ENCODE measurements around the gene PRAC1. TPM values are rescaled to one million over a fixed set of nuclear protein-coding genes. Genes with fewer than 3 reads are reported as not detected.

PRAC1 gene
- polyA plus RNA-seq, 1 of the 3 experiments (the other 2 are of a cell fraction): not detected

DNA sequence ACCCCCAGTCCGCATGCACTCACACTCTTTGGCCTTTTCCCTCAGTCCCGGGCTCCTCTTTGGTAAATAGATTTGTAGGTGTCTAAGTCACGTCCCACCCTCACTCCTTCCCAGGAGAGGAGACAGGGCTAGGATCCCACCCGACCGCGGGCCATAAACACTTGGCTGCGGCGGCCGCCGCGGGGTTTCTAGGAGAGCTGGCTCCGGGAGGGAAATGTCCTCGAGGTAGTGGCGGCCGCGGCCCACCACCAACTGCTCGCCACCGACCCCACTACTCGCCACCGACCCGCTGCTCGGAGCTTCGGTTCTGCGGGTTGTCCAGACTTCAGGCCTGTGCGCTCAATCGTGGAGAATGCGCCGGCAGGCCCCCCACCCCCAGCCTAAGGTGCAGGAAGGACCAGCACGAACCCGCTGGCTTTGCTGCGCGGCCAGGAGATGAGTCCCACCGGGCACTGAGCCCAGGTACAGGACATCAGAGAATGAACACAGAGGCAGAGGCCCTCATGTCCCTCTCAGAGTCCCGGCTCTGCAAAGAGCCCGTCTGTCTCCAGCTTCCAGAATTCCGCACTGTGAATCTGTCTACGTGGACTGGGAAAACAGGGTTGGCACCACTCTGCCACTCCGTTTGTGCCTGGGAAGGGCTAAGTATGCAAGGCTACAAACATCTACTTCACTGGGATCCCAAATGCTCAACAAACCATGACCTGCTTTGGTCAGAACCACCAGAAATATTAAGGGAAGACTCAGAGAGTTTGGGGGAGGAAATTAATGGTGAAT is 3.2 kb upstream of the PRAC1 start:
- H4K20me1 ChIP-seq (ENCODE audit: insufficient read depth): no peaks in the 10 kb centered on the region
- CTCF ChIA-PET: interaction anchor here (0.6 to 13.9 kb wide), 48 partner anchors 8 to 535 kb away, joined by 3 to 328 read pairs (median 5); partner anchors contain the start of genes HOXB5 and TTLL6
- POLR2A ChIA-PET: no interaction called here
- peaks cover 100% of the 10 kb centered on the region for H3K27me3 ChIP-seq (ENCODE audit: insufficient read depth)
- peak overlapping the region; percentile 59 for H3K4me2 ChIP-seq
- no peaks in the 10 kb centered on the region for H3F3A ChIP-seq (replicated peaks; ENCODE audit: insufficient read depth)
- no peaks in the 10 kb centered on the region for H3K36me3 ChIP-seq (replicated peaks in 1 of 2; ENCODE audit: control insufficient read depth in 1 of 2, insufficient read depth in 2 of 2, low read length in 1 of 2)
- no peaks in the 10 kb centered on the region for H3K9me2 ChIP-seq
- H3K9me3 ChIP-seq: no peaks in the 10 kb centered on the region
- no peak overlapping the region for H3K27ac ChIP-seq (ENCODE audit: low read depth in 2 of 2, low read length in 1 of 2)
- TF ChIP-seq SIN3A (IDR thresholded peaks at IDR 0.05; ENCODE audit: borderline replicate concordance, low read depth, low read length) (no peak), EZH2phosphoT487 (IDR thresholded peaks at IDR 0.05; ENCODE audit: borderline replicate concordance, low read depth) (peak; percentile 96; the same call in 1 of the 2 replicates)
- 24% methylated on average over 29 of the region's 38 CpGs for WGBS (ENCODE audit: low lambda C conversion rate)
- H3K9ac ChIP-seq: no peak overlapping the region
- DNase-seq: no peak
- H2AFZ ChIP-seq (ENCODE audit: low read depth): no peak overlapping the region
- H3K4me1 ChIP-seq (ENCODE audit: control insufficient read depth in 1 of 2, insufficient read depth in 2 of 2, low read depth in 1 of 2, low read length in 1 of 2): no peaks in the 10 kb centered on the region
- H3K79me2 ChIP-seq (ENCODE audit: insufficient read depth): no peaks in the 10 kb centered on the region
- peak overlapping the region in 1 of 2 experiments; percentile 42; a peak in 2 of 4 replicates for H3K4me3 ChIP-seq (ENCODE audit: low read depth in 2 of 2, low read length in 1 of 2)

DNA sequence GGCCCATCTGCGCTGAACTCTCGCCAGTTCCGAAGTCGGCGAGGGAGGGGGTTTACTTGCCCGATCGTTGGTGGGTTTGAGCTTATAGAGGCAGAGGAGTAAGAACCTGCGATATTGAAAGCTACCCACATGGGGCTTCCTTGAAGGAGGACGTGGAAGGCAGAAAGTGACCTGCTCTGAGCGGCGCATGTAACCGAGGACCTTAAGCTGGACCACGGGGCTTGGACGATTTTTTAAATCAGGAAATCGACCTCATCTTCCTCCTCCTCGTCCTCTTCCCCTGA is 2.6 kb upstream of the PRAC1 start:
- no peaks in the 10 kb centered on the region for H3K9me2 ChIP-seq
- no peak overlapping the region for H2AFZ ChIP-seq (ENCODE audit: low read depth)
- peak overlapping the region; percentile 21 to 42; a peak in 3 of 4 replicates for H3K4me3 ChIP-seq (ENCODE audit: low read depth in 2 of 2, low read length in 1 of 2)
- peaks cover 100% of the 10 kb centered on the region for H3K27me3 ChIP-seq (ENCODE audit: insufficient read depth)
- no peak overlapping the region for H3K27ac ChIP-seq (ENCODE audit: low read depth in 2 of 2, low read length in 1 of 2)
- no peaks in the 10 kb centered on the region for H4K20me1 ChIP-seq (ENCODE audit: insufficient read depth)
- H3K4me2 ChIP-seq: peak overlapping the region; percentile 59
- no peak for DNase-seq
- no peaks in the 10 kb centered on the region for H3K36me3 ChIP-seq (replicated peaks in 1 of 2; ENCODE audit: control insufficient read depth in 1 of 2, insufficient read depth in 2 of 2, low read length in 1 of 2)
- CTCF ChIA-PET: interaction anchor here (0.6 to 13.9 kb wide), 48 partner anchors 8 to 535 kb away, joined by 3 to 328 read pairs (median 5); partner anchors contain the start of genes HOXB5 and TTLL6
- H3F3A ChIP-seq (replicated peaks; ENCODE audit: insufficient read depth): no peaks in the 10 kb centered on the region
- POLR2A ChIA-PET: interaction anchor here (1.1 kb wide), 1 partner anchor 154 kb away, joined by 4 read pairs; no protein-coding TSS in a partner anchor
- no peak overlapping the region for H3K9ac ChIP-seq
- H3K9me3 ChIP-seq: no peaks in the 10 kb centered on the region
- no peak for TF ChIP-seq MEF2A (IDR thresholded peaks at IDR 0.05; ENCODE audit: borderline replicate concordance, low read depth)
- no peak for TF ChIP-seq EP300 (IDR thresholded peaks at IDR 0.05; ENCODE audit: borderline replicate concordance in 1 of 2, low read depth in 1 of 2, low read length in 1 of 2)
- TF ChIP-seq, protein P1, sequence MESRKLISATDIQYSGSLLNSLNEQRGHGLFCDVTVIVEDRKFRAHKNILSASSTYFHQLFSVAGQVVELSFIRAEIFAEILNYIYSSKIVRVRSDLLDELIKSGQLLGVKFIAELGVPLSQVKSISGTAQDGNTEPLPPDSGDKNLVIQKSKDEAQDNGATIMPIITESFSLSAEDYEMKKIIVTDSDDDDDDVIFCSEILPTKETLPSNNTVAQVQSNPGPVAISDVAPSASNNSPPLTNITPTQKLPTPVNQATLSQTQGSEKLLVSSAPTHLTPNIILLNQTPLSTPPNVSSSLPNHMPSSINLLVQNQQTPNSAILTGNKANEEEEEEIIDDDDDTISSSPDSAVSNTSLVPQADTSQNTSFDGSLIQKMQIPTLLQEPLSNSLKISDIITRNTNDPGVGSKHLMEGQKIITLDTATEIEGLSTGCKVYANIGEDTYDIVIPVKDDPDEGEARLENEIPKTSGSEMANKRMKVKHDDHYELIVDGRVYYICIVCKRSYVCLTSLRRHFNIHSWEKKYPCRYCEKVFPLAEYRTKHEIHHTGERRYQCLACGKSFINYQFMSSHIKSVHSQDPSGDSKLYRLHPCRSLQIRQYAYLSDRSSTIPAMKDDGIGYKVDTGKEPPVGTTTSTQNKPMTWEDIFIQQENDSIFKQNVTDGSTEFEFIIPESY (IDR thresholded peaks at IDR 0.05; ENCODE audit: borderline replicate concordance, low read depth): no peak
- no peak for TF ChIP-seq RAD21 (IDR thresholded peaks at IDR 0.05; ENCODE audit: low read length)
- TF ChIP-seq MXI1 (IDR thresholded peaks at IDR 0.05; ENCODE audit: low read depth, low read length): no peak
- TF ChIP-seq RFX5 (IDR thresholded peaks at IDR 0.05; ENCODE audit: low read length): no peak
- H3K4me1 ChIP-seq (ENCODE audit: control insufficient read depth in 1 of 2, insufficient read depth in 2 of 2, low read depth in 1 of 2, low read length in 1 of 2): no peaks in the 10 kb centered on the region
- H3K79me2 ChIP-seq (ENCODE audit: insufficient read depth): no peaks in the 10 kb centered on the region
- 10% methylated on average over 16 of the region's 16 CpGs for WGBS (ENCODE audit: low lambda C conversion rate)

Data from SK-N-SH (cell line).